HEK293 (cell line): ENCODE results near the gene LYPD6B.

ENCODE experiments used
- CTCF ChIA-PET: fragments of 350-600 bp; formaldehyde crosslinking; extraction: SDS; loops from one replicate; lab custom pipeline; 2021; ENCODE audit warnings: antibody characterized with exemption; lab: Yijun Ruan, JAX
- POLR2A ChIA-PET: fragments of 300-600 bp; formaldehyde crosslinking; extraction: SDS; loops from one replicate; lab custom pipeline; 2020; ENCODE audit warnings: antibody characterized with exemption, inconsistent platforms; lab: Yijun Ruan, JAX
- H3K27ac ChIP-seq: fragments of 200-500 bp; sonication (Bioruptor generic); 2 replicates; pipeline ENCODE4 v1.5.1; 2014; ENCODE audit warnings: low read depth, low read length, control low read depth, inconsistent platforms; ENCODE audit errors: extremely low read depth
- H3K36me3 ChIP-seq, 2 experiments: fragments of 200-500 bp in 1 of 2; sonication (Bioruptor generic) in 1 of 2; 1 replicate in 1 of 2; 2 replicates in 1 of 2; pipeline ENCODE4 v1.5.1; 2014 to 2017; ENCODE audit warnings: inconsistent platforms in 2 of 2, low read length in 2 of 2; ENCODE audit not compliant: control insufficient read depth in 2 of 2, insufficient read depth in 1 of 2
- H3K4me1 ChIP-seq: fragments of 200-500 bp; sonication (Bioruptor generic); 2 replicates; pipeline ENCODE4 v1.5.1; 2014; ENCODE audit warnings: mild to moderate bottlenecking, low read length, inconsistent platforms; ENCODE audit not compliant: control insufficient read depth, insufficient read depth
- H3K4me3 ChIP-seq: 2 replicates; pipeline ENCODE4 v1.5.1; 2011; ENCODE audit warnings: low read depth, mild to moderate bottlenecking, control low read depth, low read length, moderate library complexity
- H3K9me3 ChIP-seq: fragments of 200-500 bp; sonication (Bioruptor generic); 2 replicates; pipeline ENCODE4 v1.5.1; 2014; ENCODE audit warnings: low read depth, low read length, inconsistent platforms; ENCODE audit not compliant: control insufficient read depth, insufficient read depth
- BCL6B ChIP-seq: fragments of 450-650 bp; formaldehyde crosslinking; IDR thresholded peaks from 2 replicates; pipeline ENCODE4 v1.5.1; 2017; ENCODE audit warnings: missing biosample characterization, missing genetic modification characterization
- GLIS2 ChIP-seq: fragments of 450-650 bp; formaldehyde crosslinking; IDR thresholded peaks from 2 replicates; pipeline ENCODE4 v1.5.1; 2016; ENCODE audit warnings: missing biosample characterization, missing genetic modification characterization
- KLF1 ChIP-seq: fragments of 450-650 bp; formaldehyde crosslinking; IDR thresholded peaks from 2 replicates; pipeline ENCODE4 v1.5.1; 2016; ENCODE audit warnings: missing biosample characterization, missing genetic modification characterization
- KLF9 ChIP-seq: fragments of 450-650 bp; formaldehyde crosslinking; IDR thresholded peaks from 2 replicates; pipeline ENCODE4 v1.5.1; 2016; ENCODE audit warnings: missing biosample characterization, missing genetic modification characterization, low read depth
- MEIS1 ChIP-seq: sonication (generic); formaldehyde crosslinking; IDR thresholded peaks from 2 replicates; pipeline ENCODE4 v1.8.1; 2022; ENCODE audit warnings: missing genetic modification reagents, mild to moderate bottlenecking, borderline replicate concordance
- PBX3 ChIP-seq: sonication (generic); formaldehyde crosslinking; IDR thresholded peaks from 2 replicates; pipeline ENCODE4 v1.8.1; 2022; ENCODE audit warnings: mild to moderate bottlenecking, moderate library complexity, missing genetic modification reagents
- PRDM1 ChIP-seq: fragments of 450-650 bp; formaldehyde crosslinking; IDR thresholded peaks from 2 replicates; pipeline ENCODE4; 2016; ENCODE audit warnings: missing biosample characterization, missing genetic modification characterization
- ZBTB49 ChIP-seq: fragments of 450-650 bp; formaldehyde crosslinking; IDR thresholded peaks from 2 replicates; pipeline ENCODE4 v1.5.1; 2016; ENCODE audit warnings: missing biosample characterization, missing genetic modification characterization, low read depth
- ZNF18 ChIP-seq: fragments of 450-650 bp; formaldehyde crosslinking; IDR thresholded peaks from 2 replicates; pipeline ENCODE4 v1.5.1; 2016; ENCODE audit warnings: missing biosample characterization, missing genetic modification characterization
- ZNF239 ChIP-seq: fragments of 450-650 bp; formaldehyde crosslinking; IDR thresholded peaks from 2 replicates; pipeline ENCODE4 v1.5.1; 2016; ENCODE audit warnings: missing biosample characterization, missing genetic modification characterization
- ZNF248 ChIP-seq: fragments of 450-650 bp; formaldehyde crosslinking; IDR thresholded peaks from 2 replicates; pipeline ENCODE4 v1.5.1; 2017; ENCODE audit warnings: missing biosample characterization, missing genetic modification characterization
- ZNF292 ChIP-seq: fragments of 450-650 bp; formaldehyde crosslinking; IDR thresholded peaks from 2 replicates; pipeline ENCODE4 v1.5.1; 2016; ENCODE audit warnings: low read depth, missing biosample characterization, missing genetic modification characterization, borderline replicate concordance
- ZNF394 ChIP-seq: fragments of 450-650 bp; formaldehyde crosslinking; IDR thresholded peaks from 2 replicates; pipeline ENCODE4 v1.5.1; 2016; ENCODE audit warnings: missing biosample characterization, missing genetic modification characterization, mild to moderate bottlenecking, moderate library complexity, borderline replicate concordance
- ZNF600 ChIP-seq: fragments of 450-650 bp; formaldehyde crosslinking; IDR thresholded peaks from 2 replicates; pipeline ENCODE4 v1.5.1; 2016; ENCODE audit warnings: missing biosample characterization, missing genetic modification characterization
- ZNF639 ChIP-seq: fragments of 450-650 bp; formaldehyde crosslinking; IDR thresholded peaks from 2 replicates; pipeline ENCODE4 v1.5.1; 2016; ENCODE audit warnings: missing biosample characterization, missing genetic modification characterization
- ZNF677 ChIP-seq: fragments of 450-650 bp; IDR thresholded peaks from 2 replicates; pipeline ENCODE4 v1.5.0; 2018; ENCODE audit warnings: missing biosample characterization, mild to moderate bottlenecking, missing genetic modification characterization, moderate library complexity

The LYPD6B gene

GRCh38 chr2:149001496-149001895, 37.0 kb upstream of the LYPD6B start:
- H3K4me3 ChIP-seq = no peak overlapping the region
- ChIA-PET CTCF (interaction anchor here (1.0 to 1.2 kb wide), 2 partner anchors 11 to 16 kb away, joined by 3 to 4 read pairs; no protein-coding TSS in a partner anchor), POLR2A (interaction anchor here (0.7 kb wide), 1 partner anchor 99 kb away, joined by 4 read pairs; no protein-coding TSS in a partner anchor)
- no peaks in the 10 kb centered on the region for H3K4me1 ChIP-seq
- H3K9me3 ChIP-seq = no peaks in the 10 kb centered on the region
- TF ChIP-seq PBX3 (CRISPR knock-in tag) (no peak), KLF1 (tag by site-specific recombination) (no peak), ZNF394 (tag by site-specific recombination) (no peak), BCL6B (no peak), KLF9 (tag by site-specific recombination) (no peak), ZNF292 (tag by site-specific recombination) (no peak), ZNF677 (tag by site-specific recombination) (no peak), ZNF600 (tag by site-specific recombination) (no peak)
- H3K36me3 ChIP-seq = peaks cover 5 to 79% of the 10 kb centered on the region in 2 experiments; a peak in 1 of 3 replicates
- H3K27ac ChIP-seq = no peak overlapping the region

- Histone ChIP-seq H3K4me3 (no peak overlapping the region), H3K36me3 (peaks cover 5 to 75% of the 10 kb centered on the region in 2 experiments; a peak in 1 of 3 replicates), H3K9me3 (no peaks in the 10 kb centered on the region), H3K27ac (no peak overlapping the region), H3K4me1 (no peaks in the 10 kb centered on the region)
- ChIA-PET POLR2A (interaction anchor here (0.7 kb wide), 1 partner anchor 99 kb away, joined by 4 read pairs; no protein-coding TSS in a partner anchor), CTCF (no interaction called here)
- TF ChIP-seq ZNF18 (tag by site-specific recombination) = peak; percentile 50; the same call in 1 of the 2 replicates
- peak; percentile 63 for TF ChIP-seq PRDM1 (tag by site-specific recombination)
- no peak for TF ChIP-seq ZNF239
These were observed 36.1 kb upstream of the LYPD6B start for GRCh38 chr2:149002378-149002890.

GRCh38 chr2:149002891-149003740, 35.4 kb upstream of the LYPD6B start:
- Histone ChIP-seq H3K4me3 (no peak overlapping the region), H3K27ac (no peak overlapping the region), H3K36me3 (peaks cover 5 to 73% of the 10 kb centered on the region in 2 experiments; a peak in 1 of 3 replicates), H3K4me1 (no peaks in the 10 kb centered on the region), H3K9me3 (no peaks in the 10 kb centered on the region)
- POLR2A ChIA-PET = no interaction called here
- CTCF ChIA-PET = no interaction called here
- TF ChIP-seq ZBTB49 (tag by site-specific recombination) (no peak), ZNF639 (tag by site-specific recombination) (no peak), ZNF248 (tag by site-specific recombination) (no peak), MEIS1 (CRISPR knock-in tag) (no peak), GLIS2 (tag by site-specific recombination) (no peak)
